HG02798 (cell line): Measurements from ENCODE around the gene DDB1.
"Not testable (repeated sequence)": the region's sequence is repeated elsewhere in the genome, so short reads cannot be mapped to it uniquely, and the experiment has no call there.

Experiments used
- ATAC-seq: cut with Tn5 transposase; IDR thresholded peaks from one replicate; pipeline ENCODE4 v1.9.1; 2021; ENCODE audit warnings: mild to moderate bottlenecking; ENCODE audit not compliant: unreplicated experiment, poor library complexity

Gene DDB1

DNA sequence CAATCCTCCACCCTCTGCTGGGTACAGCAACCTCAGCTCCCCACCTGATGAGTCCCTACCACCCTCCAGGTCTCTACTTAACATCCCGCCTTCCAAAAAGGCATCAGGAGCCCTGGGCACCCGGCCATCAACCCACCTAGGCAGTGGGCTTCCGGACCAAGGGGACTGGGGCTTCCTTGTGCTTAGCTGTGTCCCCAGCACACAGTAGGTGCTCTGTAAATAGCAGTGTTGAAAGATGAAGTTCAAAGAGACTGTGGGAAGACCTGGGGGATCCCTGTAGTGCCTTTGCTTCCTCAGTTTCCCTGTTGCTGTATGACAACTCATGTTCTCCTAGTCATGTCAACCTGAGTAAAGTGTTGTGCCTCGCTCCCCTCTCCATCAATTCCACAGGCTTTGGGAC is 58.8 kb downstream of the DDB1 start:
- no peak for ATAC-seq

- no peak for ATAC-seq
Measured at GRCh38 chr11:61273178-61274078, 59.5 kb downstream of the DDB1 start.

GRCh38 chr11:61272731-61273130 is 60.2 kb downstream of the DDB1 start:
- no peak for ATAC-seq

DNA sequence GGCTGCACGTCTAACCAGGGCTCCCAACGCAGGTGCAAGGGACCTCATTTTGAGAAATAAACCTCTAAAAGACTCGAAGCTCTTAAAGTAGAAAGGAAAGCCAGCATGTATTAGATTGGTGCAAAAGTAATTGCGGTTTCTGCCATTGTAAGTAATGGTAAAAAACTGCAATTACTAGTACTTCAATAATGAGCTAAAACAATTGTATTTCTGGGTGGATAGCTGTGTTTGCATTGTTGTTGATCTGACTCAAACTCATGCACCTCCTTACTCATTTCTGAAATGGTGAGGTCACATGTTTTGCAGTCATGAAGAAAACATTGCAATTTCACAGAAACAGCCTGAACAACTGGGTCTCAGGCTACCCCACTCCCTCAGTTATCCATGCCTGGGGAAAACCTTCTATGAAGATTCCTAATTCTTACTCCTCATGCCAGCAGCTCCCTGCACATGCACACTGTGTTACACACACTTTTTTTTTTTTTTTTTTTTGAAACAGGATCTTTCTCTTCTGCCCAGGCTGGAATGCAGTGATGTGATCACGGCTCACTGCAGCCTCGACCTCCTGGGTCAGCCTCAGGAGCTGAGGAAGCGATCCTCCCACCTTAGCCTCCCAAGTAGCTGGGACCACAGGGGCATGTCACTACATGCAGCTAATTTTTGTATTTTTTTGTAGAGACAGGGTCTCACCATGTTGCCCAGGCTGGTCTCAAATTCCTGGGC is 62.4 kb downstream of the DDB1 start:
- ATAC-seq, result no peak

DNA sequence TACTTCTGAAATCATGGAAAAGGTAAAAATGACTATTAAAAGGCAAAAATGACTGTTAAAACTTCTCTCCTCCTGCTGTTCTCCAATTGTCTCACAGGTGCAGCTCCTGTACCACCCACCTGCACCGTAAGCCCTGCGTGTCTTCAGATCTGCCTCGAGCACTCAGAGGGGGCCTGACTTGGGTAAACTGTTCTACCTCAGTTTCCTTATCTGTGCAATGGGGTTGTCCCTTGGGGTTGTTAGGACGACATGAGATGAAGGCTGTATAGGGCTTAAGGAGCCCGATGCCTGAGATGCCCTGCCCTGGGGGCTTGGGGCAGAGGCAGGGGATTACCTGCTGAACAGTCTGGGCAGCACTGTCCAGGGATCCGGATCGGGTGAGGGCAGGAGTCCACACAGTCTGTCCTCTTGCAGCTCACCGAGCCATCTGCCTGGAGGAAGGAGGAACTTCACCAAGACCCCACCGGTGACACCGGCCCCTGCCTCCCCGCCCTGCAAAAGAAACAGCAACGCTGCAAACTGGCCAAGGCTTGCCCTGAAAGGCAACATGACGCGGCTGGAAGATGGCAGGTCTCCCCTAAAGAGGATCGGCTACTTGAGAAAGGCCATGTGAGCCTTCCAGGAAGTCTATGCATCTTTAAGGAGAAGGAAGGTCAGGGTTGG is 64.2 kb downstream of the DDB1 start:
- no peak for ATAC-seq

DNA sequence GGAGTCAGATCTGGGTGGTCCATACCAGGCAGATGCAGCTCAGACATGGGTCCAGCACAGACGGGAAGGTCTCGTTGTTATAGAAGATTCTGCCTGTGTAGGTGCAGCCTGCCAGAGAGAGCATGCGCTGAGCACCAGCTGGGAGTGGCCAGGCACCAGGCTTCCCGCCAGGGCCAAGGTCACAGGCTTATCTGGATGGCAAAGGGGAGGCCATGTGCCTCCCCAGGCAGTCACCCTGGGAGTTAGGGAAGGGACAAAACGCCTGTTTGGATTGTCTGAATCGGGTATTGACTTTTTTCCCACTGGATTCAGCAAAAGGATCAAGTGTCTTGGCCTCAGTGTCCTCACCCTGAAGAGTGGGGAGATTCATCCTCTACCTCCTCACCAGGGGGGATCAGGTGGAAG is 65.5 kb downstream of the DDB1 start:
- ATAC-seq, result no peak

DNA sequence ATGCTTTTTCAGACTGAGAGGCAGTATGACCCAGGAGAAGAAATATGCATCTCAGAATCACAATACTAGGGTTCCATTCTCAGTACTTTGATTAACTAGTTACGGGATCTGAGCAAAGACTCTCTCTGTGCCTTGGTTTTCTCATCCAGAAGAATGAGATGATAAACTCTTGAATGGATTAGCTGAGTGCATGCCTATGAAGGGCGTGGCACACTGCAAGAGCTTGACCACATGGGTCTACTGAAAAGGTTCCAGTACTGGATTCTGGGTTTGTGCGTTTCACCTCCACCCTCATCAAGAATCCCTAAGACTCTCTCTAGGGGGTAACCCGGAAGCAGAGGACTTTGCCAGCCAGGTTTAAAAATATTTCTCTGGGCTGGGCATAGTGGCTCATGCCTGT is 66.3 kb downstream of the DDB1 start:
- ATAC-seq, result no peak

DNA sequence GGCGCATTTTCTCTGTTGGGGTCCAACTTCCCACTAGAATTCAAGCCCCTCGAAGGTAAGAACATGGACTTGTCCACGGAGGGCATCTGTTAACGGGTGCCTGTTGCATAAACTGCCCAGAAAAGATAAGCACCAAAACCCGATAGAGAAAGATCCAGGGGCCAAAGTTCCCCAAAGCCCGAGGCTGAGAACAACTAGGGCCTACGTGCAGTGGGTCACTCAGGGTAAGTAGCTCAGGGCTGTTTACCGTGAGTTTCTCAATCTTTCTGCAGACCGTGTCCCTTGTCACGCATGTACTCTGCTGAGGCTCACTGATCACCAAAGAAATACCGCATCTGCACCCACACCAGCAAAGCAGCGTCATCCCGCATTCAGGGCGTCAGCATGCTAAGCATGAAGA is 67.5 kb downstream of the DDB1 start:
- ATAC-seq, result no peak

DNA sequence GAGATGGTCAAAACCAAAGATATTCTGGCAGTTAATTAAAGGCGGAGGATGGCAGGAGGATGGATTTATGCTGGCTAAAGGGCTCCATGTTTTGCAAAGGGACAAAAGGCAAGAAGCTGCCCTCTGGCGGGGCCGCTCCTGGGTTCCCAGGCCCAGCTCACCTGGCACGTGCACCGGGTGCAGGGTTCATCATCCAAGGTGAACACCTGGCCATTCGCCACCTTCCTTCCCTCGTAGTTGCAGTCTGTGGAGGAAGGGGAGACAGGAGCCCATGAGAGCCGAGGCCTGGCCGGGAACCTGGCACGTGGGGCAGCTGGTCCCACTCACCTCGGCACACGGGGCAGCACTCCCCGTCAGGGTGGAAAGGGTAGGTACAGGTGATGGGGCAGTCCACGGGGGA is 68.1 kb downstream of the DDB1 start:
- no peak for ATAC-seq

- ATAC-seq, result no peak
Measured at GRCh38 chr11:61264371-61264770, 68.5 kb downstream of the DDB1 start.

- no peak for ATAC-seq
Measured at GRCh38 chr11:61259363-61259762, 73.5 kb downstream of the DDB1 start.

DNA sequence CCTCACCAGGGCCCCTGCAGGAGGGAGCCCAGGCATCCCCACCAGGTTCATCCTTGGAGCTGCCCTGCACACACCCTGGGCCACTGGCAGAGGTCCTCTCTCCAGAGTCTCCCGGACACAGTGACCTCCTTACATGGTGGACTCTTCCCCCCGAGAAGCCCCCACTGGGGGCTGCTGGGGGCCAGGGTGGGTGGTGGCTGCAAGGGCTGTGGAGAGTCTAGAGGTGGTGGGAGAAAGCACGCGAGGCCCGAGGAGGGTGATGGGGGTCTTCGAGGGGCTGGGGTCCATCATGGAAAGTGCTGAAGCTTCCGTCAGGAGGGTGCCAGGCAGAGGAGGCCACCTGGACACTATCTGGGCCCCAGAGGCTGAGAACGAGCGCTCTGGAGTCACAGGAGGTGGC is 74.4 kb downstream of the DDB1 start:
- no peak for ATAC-seq

- ATAC-seq, result no peak
Measured at GRCh38 chr11:61256710-61257482, 76.0 kb downstream of the DDB1 start.

GRCh38 chr11:61254403-61255025 is 78.4 kb downstream of the DDB1 start:
- ATAC-seq, result peak; percentile 76

- ATAC-seq, result not testable (repeated sequence)
Measured at GRCh38 chr11:61252332-61252731, 80.6 kb downstream of the DDB1 start.

DNA sequence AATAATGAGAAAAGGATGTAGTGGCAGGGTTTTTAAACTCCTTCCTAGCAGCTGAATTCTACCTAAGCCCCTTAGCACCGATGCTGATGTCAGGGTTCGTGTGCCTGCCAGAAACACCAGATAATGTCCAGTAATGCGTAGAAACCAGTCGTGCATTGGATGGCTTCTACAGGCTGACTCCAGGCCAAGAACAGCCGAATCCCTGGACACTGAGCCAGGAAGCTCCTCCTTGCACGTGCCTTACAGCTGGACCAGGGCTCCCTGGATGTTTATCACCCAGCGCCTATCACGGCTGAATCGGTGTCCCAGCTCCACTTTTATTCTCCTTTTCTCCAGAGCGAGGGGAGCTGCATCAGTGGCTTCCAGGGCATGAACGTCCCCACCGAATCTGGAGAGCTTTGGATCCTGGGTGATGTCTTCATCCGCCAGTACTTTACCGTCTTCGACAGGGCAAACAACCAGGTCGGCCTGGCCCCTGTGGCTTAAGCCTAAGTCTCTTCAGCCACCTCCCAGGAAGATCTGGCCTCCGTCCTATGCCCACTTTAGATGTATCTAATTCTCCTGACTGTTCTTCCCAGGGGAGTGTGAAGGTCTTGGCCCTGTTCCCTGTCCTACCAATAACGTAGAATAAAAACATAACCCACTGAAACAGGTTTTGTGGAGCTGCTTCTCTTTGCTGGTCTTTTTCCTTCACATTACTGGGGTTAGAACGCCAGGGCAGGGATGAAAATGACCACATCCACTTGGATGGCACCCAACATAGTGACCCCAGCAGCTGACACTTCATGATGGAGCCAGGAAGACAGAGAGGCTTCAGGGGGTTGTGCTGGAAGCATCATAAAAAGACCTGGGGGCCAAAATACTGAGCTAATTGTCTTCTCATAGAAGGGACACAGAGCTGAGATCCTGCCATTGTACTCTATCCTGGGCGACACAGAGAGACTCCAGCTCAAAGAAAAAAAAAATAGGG is 81.8 kb downstream of the DDB1 start:
- not testable (repeated sequence) for ATAC-seq
